Upper lobe of right lung (tissue), 1 donor: ENCODE data around the gene ABI2. TPM values are rescaled to one million over a fixed set of nuclear protein-coding genes. Genes with fewer than 3 reads are reported as not detected.

Experiments used
- ATAC-seq: fragments of 200-7000 bp; cut with Tn5 transposase; one replicate; pipeline ENCODE4 v1.9.1; 2020; ENCODE audit warnings: mild to moderate bottlenecking, moderate library complexity
- DNase-seq: peaks from one replicate; pipeline ENCODE4 v3.0.0-alpha.2; 2020
- H3K27ac ChIP-seq: fragments of 200-600 bp; one replicate; pipeline ENCODE4 v1.8.0; 2022
- H3K27me3 ChIP-seq: fragments of 200-600 bp; one replicate; pipeline ENCODE4 v1.8.0; 2022; ENCODE audit warnings: mild to moderate bottlenecking
- H3K36me3 ChIP-seq: fragments of 200-600 bp; one replicate; pipeline ENCODE4 v1.8.0; 2022
- H3K4me1 ChIP-seq: fragments of 200-600 bp; one replicate; pipeline ENCODE4 v1.8.0; 2022
- H3K4me3 ChIP-seq: fragments of 200-600 bp; one replicate; pipeline ENCODE4 v1.8.0; 2022; ENCODE audit warnings: mild to moderate bottlenecking
- H3K9me3 ChIP-seq: fragments of 200-600 bp; one replicate; pipeline ENCODE4 v1.8.0; 2022
- CTCF ChIP-seq: fragments of 200-600 bp; IDR thresholded peaks from one replicate; pipeline ENCODE4 v1.8.0; 2022; ENCODE audit warnings: antibody characterized with exemption
- intact Hi-C: fragments of 100-400 bp; cut with DNase I; formaldehyde crosslinking; loops from one replicate; pipeline ENCODE4 v1.11.0; 2022
- long read RNA-seq: library from polyadenylated mRNA; unstranded; transcript quantifications from one replicate; pipeline ENCODE4 v2.0.0, GENCODE V29; 2021
- total RNA-seq: library from RNA; stranded (reverse); fragmentation: NEBNext Ultra II Directional; extraction: Animal tissue kit (Norgen Biotek cat#: 25700); gene quantifications from one replicate; pipeline ENCODE4 v1.2.1, GENCODE V29; 2021
- donor health status: DM: no; HTN: yes; CAD: no; lungs with severe emphysema.

Gene ABI2
- 46.3 TPM for total RNA-seq
- long read RNA-seq, full-length matches to known transcripts = 21 of 59 reads
- long read RNA-seq, partial matches to known transcripts = 3 of 59 reads
- long read RNA-seq, other reads (novel, unspliced or antisense) = 35 of 59 reads

GRCh38 chr2:203327901-203328759 lies at the start of gene ABI2:
TSS of gene ABI2 (plus strand) at chr2:203328394. CDS start at chr2:203328515, 121 bp downstream.
- intact Hi-C loops = no loop called here
- no peak for TF ChIP-seq CTCF
- no peaks in the 10 kb centered on the region for H3K36me3 ChIP-seq
- peak within 1 kb of the TSS; percentile 97 for H3K4me3 ChIP-seq
- ATAC-seq (peak; percentile 97), DNase-seq (peak; percentile 91)
- H3K27ac ChIP-seq = peak within 1 kb of the TSS; percentile 85
- H3K9me3 ChIP-seq = no peaks in the 10 kb centered on the region
- no peaks in the 10 kb centered on the region for H3K27me3 ChIP-seq
- H3K4me1 ChIP-seq = peaks cover 18% of the 10 kb centered on the region

- Histone ChIP-seq H3K27me3 (no peaks in the 10 kb centered on the region), H3K27ac (no peak overlapping the region), H3K36me3 (peaks cover 90% of the 10 kb centered on the region), H3K9me3 (no peaks in the 10 kb centered on the region), H3K4me3 (no peak overlapping the region), H3K4me1 (no peaks in the 10 kb centered on the region)
- intact Hi-C loops = no loop called here
- DNase-seq (no peak), ATAC-seq (no peak)
- TF ChIP-seq CTCF = no peak
Observed at GRCh38 chr2:203279288-203279687, 48.9 kb upstream of the ABI2 start.

GRCh38 chr2:203280428-203281064 lies 47.6 kb upstream of the ABI2 start:
- intact Hi-C loops = no loop called here
- Histone ChIP-seq H3K27ac (no peak overlapping the region), H3K36me3 (peaks cover 90% of the 10 kb centered on the region), H3K9me3 (no peaks in the 10 kb centered on the region), H3K27me3 (no peaks in the 10 kb centered on the region), H3K4me1 (no peaks in the 10 kb centered on the region), H3K4me3 (no peak overlapping the region)
- no peak for ATAC-seq
- no peak for TF ChIP-seq CTCF
- DNase-seq = no peak

GRCh38 chr2:203282101-203282500 lies 46.1 kb upstream of the ABI2 start:
- intact Hi-C loops = no loop called here
- no peaks in the 10 kb centered on the region for H3K27me3 ChIP-seq
- no peaks in the 10 kb centered on the region for H3K4me1 ChIP-seq
- no peak overlapping the region for H3K4me3 ChIP-seq
- no peak for ATAC-seq
- no peak overlapping the region for H3K27ac ChIP-seq
- TF ChIP-seq CTCF = no peak
- no peak for DNase-seq
- no peaks in the 10 kb centered on the region for H3K9me3 ChIP-seq
- peaks cover 95% of the 10 kb centered on the region for H3K36me3 ChIP-seq

- H3K4me3 ChIP-seq = no peak overlapping the region
- H3K4me1 ChIP-seq = no peaks in the 10 kb centered on the region
- TF ChIP-seq CTCF = no peak
- no peaks in the 10 kb centered on the region for H3K9me3 ChIP-seq
- no peak overlapping the region for H3K27ac ChIP-seq
- H3K36me3 ChIP-seq = peaks cover 89% of the 10 kb centered on the region
- no peaks in the 10 kb centered on the region for H3K27me3 ChIP-seq
- DNase-seq (no peak), ATAC-seq (no peak)
- intact Hi-C loops = no loop called here
Observed at GRCh38 chr2:203286532-203286931, 41.7 kb upstream of the ABI2 start.
